ENCODE data around the gene DNAJB8. TPM values are rescaled to one million over a fixed set of nuclear protein-coding genes. Genes with fewer than 3 reads are reported as not detected.

Gene DNAJB8
- total RNA-seq, 2 experiments from 2014 or later: not detected

DNA sequence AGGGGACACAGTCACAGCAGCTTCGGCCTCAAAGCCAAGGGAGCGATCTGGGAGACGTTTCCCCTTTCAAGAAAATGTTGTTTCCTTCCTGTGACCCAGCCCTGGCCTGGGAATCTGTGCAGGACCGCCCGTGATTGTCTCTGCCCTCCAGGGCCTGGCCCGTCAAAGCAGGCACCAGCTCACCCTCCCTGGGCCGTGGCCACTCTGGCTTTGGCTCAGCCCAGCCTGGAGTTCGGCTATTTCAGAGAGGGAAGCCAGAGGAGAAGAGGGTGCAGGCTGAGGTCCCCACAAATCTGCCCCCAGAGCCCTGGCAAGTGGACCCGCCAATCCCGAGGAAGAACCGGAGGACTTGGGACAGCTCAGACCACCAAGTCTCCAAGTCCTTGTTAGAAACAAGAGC is 13.6 kb upstream of the DNAJB8 start:
- no peaks in the 10 kb centered on the region for H3K36me3 ChIP-seq (ENCODE audit: insufficient read depth, low read length)
- DNase-seq (ENCODE audit: low spot score): no peak
- BruUV-seq (replicated peaks): no TSS peak
- no peaks in the 10 kb centered on the region for H3K9me3 ChIP-seq (ENCODE audit: low read length)
- H3K79me2 ChIP-seq (ENCODE audit: insufficient read depth, low read depth, low read length): no peaks in the 10 kb centered on the region
- H3K4me2 ChIP-seq (ENCODE audit: low read length): no peak overlapping the region
- no peak for TF ChIP-seq EZH2phosphoT487 (IDR thresholded peaks at IDR 0.05; ENCODE audit: borderline replicate concordance, low read depth, low read length)
- TF ChIP-seq, protein P1, sequence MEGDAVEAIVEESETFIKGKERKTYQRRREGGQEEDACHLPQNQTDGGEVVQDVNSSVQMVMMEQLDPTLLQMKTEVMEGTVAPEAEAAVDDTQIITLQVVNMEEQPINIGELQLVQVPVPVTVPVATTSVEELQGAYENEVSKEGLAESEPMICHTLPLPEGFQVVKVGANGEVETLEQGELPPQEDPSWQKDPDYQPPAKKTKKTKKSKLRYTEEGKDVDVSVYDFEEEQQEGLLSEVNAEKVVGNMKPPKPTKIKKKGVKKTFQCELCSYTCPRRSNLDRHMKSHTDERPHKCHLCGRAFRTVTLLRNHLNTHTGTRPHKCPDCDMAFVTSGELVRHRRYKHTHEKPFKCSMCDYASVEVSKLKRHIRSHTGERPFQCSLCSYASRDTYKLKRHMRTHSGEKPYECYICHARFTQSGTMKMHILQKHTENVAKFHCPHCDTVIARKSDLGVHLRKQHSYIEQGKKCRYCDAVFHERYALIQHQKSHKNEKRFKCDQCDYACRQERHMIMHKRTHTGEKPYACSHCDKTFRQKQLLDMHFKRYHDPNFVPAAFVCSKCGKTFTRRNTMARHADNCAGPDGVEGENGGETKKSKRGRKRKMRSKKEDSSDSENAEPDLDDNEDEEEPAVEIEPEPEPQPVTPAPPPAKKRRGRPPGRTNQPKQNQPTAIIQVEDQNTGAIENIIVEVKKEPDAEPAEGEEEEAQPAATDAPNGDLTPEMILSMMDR (conservative IDR thresholded peaks at IDR 0.05; ENCODE audit: low read length): no peak
- no peaks in the 10 kb centered on the region for H3K9me2 ChIP-seq (ENCODE audit: insufficient read depth, low read length)
- H3K4me1 ChIP-seq (ENCODE audit: insufficient read depth, low read length, poor library complexity, severe bottlenecking): no peaks in the 10 kb centered on the region
- intact Hi-C loops (cut with micrococcal nuclease; ENCODE audit: unreplicated experiment): no loop called here
- POLR2A ChIA-PET: no interaction called here
- no peak overlapping the region for H2AFZ ChIP-seq (ENCODE audit: low read length)
- H4K20me1 ChIP-seq (ENCODE audit: insufficient read depth, low read length): no peaks in the 10 kb centered on the region
- H3K4me3 ChIP-seq (ENCODE audit: low read depth, low read length, poor library complexity, severe bottlenecking): no peak overlapping the region
- no peak overlapping the region for H3K27ac ChIP-seq (ENCODE audit: low read depth, low read length, poor library complexity, severe bottlenecking)
- CTCF ChIA-PET (ENCODE audit: unreplicated experiment): no interaction called here

DNA sequence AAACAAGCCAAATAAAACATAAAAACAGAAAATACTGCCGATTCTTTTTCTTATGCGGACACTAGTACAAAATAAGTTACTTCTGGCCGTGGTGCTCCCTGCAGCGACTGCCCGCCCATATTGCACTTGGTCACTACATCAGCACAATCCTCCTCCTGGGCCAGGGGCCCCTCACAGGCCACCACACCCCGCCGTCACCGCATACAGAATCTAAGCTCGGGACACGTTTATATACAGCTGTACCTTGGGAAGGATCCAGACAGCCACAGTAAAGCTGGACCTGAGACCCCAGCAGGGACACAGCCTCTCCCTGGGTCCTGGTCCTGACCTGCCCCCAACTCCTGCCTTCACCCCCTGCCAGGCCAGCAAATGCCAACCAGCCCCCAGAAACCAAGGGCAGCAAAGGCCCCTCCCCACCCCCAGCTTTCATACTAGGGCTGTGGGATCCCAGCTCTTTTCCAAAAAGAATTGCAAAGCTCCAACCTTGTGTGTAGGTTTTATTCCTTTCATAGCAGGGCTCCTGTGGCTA is 12.9 kb upstream of the DNAJB8 start:
- H3K36me3 ChIP-seq (ENCODE audit: insufficient read depth, low read length): no peaks in the 10 kb centered on the region
- ChIA-PET POLR2A (no interaction called here), CTCF (ENCODE audit: unreplicated experiment) (no interaction called here)
- TF ChIP-seq EZH2phosphoT487 (IDR thresholded peaks at IDR 0.05; ENCODE audit: borderline replicate concordance, low read depth, low read length): no peak
- TF ChIP-seq, protein P1 (conservative IDR thresholded peaks at IDR 0.05; ENCODE audit: low read length): no peak
- no peak overlapping the region for H3K4me3 ChIP-seq (ENCODE audit: low read depth, low read length, poor library complexity, severe bottlenecking)
- H3K4me2 ChIP-seq (ENCODE audit: low read length): no peak overlapping the region
- no peak overlapping the region for H2AFZ ChIP-seq (ENCODE audit: low read length)
- H3K4me1 ChIP-seq (ENCODE audit: insufficient read depth, low read length, poor library complexity, severe bottlenecking): no peaks in the 10 kb centered on the region
- H3K27ac ChIP-seq (ENCODE audit: low read depth, low read length, poor library complexity, severe bottlenecking): no peak overlapping the region
- intact Hi-C loops (cut with micrococcal nuclease; ENCODE audit: unreplicated experiment): no loop called here
- H4K20me1 ChIP-seq (ENCODE audit: insufficient read depth, low read length): no peaks in the 10 kb centered on the region
- no peaks in the 10 kb centered on the region for H3K9me3 ChIP-seq (ENCODE audit: low read length)
- H3K9me2 ChIP-seq (ENCODE audit: insufficient read depth, low read length): no peaks in the 10 kb centered on the region
- no peaks in the 10 kb centered on the region for H3K79me2 ChIP-seq (ENCODE audit: insufficient read depth, low read depth, low read length)
- BruUV-seq (replicated peaks): no TSS peak
- DNase-seq (ENCODE audit: low spot score): no peak

DNA sequence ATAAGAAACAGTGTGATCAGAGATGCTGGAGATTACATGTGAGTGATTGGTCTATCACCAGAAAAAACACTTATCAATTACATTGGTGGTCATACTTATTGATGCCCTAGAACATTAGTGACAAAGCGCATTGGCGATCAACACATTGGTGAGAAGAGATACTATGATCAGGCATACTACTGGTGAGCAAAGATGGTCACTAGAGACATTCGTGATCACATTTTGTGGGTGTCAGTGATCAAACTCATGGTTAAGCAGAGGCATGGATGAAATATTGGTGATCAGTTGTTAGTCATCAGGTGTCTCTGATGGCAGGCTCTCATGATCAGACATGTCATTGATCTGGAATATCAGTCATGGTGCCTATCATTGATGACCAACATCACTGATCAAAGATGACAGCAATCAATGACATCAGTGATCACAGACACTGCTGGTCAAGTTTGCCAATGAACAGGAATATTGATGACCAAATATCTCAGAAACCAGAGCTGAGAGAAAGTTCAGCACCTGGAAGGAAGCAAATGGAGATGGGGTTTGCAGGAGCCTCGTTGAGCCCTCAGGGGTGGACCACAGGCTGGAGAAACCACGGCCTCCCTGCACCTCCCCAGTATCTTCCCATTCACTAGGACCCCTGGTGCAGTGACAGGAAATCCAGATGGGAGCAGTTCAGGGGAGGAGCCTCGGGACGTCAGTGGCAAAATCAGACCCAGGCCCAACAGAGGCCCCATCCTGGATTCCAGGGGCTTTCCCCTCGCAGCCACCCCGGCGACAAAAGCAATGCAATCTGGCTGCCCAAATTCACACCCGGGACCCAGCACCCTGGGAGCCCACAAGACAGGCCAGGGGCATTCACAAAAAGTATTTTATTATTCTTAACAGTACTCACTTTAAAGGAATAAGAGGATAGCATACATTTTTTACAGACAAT is 12.2 kb upstream of the DNAJB8 start:
- TF ChIP-seq EZH2phosphoT487 (IDR thresholded peaks at IDR 0.05; ENCODE audit: borderline replicate concordance, low read depth, low read length): no peak
- TF ChIP-seq, protein P1 (conservative IDR thresholded peaks at IDR 0.05; ENCODE audit: low read length): no peak
- POLR2A ChIA-PET: no interaction called here

More for the DNA sequence above, 12.2 kb upstream of the DNAJB8 start:
- Histone ChIP-seq H3K27ac (ENCODE audit: low read depth, low read length, poor library complexity, severe bottlenecking) (no peak overlapping the region), H3K9me2 (ENCODE audit: insufficient read depth, low read length) (no peaks in the 10 kb centered on the region), H3K79me2 (ENCODE audit: insufficient read depth, low read depth, low read length) (no peaks in the 10 kb centered on the region), H3K36me3 (ENCODE audit: insufficient read depth, low read length) (no peaks in the 10 kb centered on the region), H4K20me1 (ENCODE audit: insufficient read depth, low read length) (no peaks in the 10 kb centered on the region), H2AFZ (ENCODE audit: low read length) (no peak overlapping the region), H3K4me1 (ENCODE audit: insufficient read depth, low read length, poor library complexity, severe bottlenecking) (no peaks in the 10 kb centered on the region), H3K4me2 (ENCODE audit: low read length) (no peak overlapping the region), H3K4me3 (ENCODE audit: low read depth, low read length, poor library complexity, severe bottlenecking) (no peak overlapping the region), H3K9me3 (ENCODE audit: low read length) (no peaks in the 10 kb centered on the region)
- CTCF ChIA-PET (ENCODE audit: unreplicated experiment): no interaction called here
- no peak for DNase-seq (ENCODE audit: low spot score)
- intact Hi-C loops (cut with micrococcal nuclease; ENCODE audit: unreplicated experiment): no loop called here
- BruUV-seq (replicated peaks): no TSS peak
